ENCODE results near the gene REG1B.

REG1B gene

GRCh38 chr2:79125721-79125985, 37.9 kb upstream of the REG1B start:
- TF ChIP-seq SIN3A (IDR thresholded peaks at IDR 0.05; ENCODE audit: borderline replicate concordance, insufficient read depth, low read length) (no peak), POLR2AphosphoS5 (IDR thresholded peaks at IDR 0.05; ENCODE audit: low read depth, low read length) (no peak), TAF1 (IDR thresholded peaks at IDR 0.05; ENCODE audit: borderline replicate concordance, insufficient read depth, low read length) (no peak), FOXP2 (optimal IDR thresholded peaks at IDR 0.05; ENCODE audit: borderline replicate concordance, extremely low read depth, extremely low read length, insufficient read depth) (no peak)
- TF ChIP-seq, protein P1, sequence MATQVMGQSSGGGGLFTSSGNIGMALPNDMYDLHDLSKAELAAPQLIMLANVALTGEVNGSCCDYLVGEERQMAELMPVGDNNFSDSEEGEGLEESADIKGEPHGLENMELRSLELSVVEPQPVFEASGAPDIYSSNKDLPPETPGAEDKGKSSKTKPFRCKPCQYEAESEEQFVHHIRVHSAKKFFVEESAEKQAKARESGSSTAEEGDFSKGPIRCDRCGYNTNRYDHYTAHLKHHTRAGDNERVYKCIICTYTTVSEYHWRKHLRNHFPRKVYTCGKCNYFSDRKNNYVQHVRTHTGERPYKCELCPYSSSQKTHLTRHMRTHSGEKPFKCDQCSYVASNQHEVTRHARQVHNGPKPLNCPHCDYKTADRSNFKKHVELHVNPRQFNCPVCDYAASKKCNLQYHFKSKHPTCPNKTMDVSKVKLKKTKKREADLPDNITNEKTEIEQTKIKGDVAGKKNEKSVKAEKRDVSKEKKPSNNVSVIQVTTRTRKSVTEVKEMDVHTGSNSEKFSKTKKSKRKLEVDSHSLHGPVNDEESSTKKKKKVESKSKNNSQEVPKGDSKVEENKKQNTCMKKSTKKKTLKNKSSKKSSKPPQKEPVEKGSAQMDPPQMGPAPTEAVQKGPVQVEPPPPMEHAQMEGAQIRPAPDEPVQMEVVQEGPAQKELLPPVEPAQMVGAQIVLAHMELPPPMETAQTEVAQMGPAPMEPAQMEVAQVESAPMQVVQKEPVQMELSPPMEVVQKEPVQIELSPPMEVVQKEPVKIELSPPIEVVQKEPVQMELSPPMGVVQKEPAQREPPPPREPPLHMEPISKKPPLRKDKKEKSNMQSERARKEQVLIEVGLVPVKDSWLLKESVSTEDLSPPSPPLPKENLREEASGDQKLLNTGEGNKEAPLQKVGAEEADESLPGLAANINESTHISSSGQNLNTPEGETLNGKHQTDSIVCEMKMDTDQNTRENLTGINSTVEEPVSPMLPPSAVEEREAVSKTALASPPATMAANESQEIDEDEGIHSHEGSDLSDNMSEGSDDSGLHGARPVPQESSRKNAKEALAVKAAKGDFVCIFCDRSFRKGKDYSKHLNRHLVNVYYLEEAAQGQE (IDR thresholded peaks at IDR 0.05; ENCODE audit: insufficient read depth in 1 of 2, low read depth in 2 of 2, low read length in 2 of 2) = no peak

- no peak for TF ChIP-seq TAF1 (IDR thresholded peaks at IDR 0.05; ENCODE audit: borderline replicate concordance, insufficient read depth, low read length)
- TF ChIP-seq, protein P1 (IDR thresholded peaks at IDR 0.05; ENCODE audit: insufficient read depth in 1 of 2, low read depth in 2 of 2, low read length in 2 of 2) = no peak
- no peak for TF ChIP-seq POLR2AphosphoS5 (IDR thresholded peaks at IDR 0.05; ENCODE audit: low read depth, low read length)
- no peak for TF ChIP-seq FOXP2 (optimal IDR thresholded peaks at IDR 0.05; ENCODE audit: borderline replicate concordance, extremely low read depth, extremely low read length, insufficient read depth)
- TF ChIP-seq SIN3A (IDR thresholded peaks at IDR 0.05; ENCODE audit: borderline replicate concordance, insufficient read depth, low read length) = no peak
Measured at GRCh38 chr2:79124907-79125720, 37.3 kb upstream of the REG1B start.

DNA sequence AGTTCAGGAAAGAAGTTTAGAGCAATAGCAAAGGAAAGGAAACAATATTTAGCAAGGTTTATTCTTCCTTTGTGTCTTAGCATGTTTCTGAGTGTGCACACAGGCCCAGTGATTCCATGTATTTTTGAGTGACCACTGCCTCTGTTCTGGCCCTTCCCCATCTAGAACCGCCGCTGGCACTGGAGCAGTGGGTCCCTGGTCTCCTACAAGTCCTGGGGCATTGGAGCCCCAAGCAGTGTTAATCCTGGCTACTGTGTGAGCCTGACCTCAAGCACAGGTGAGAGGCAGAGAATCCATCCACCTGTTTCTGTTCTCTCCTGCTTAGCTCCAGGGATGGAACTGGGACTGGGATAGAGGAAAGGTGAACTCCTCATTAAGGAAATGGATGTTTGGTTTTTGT, 34.9 kb upstream of the REG1B start:
- TF ChIP-seq TAF1 (IDR thresholded peaks at IDR 0.05; ENCODE audit: borderline replicate concordance, insufficient read depth, low read length) = no peak
- TF ChIP-seq FOXP2 (optimal IDR thresholded peaks at IDR 0.05; ENCODE audit: borderline replicate concordance, extremely low read depth, extremely low read length, insufficient read depth) = no peak
- TF ChIP-seq, protein P1 (IDR thresholded peaks at IDR 0.05; ENCODE audit: insufficient read depth in 1 of 2, low read depth in 2 of 2, low read length in 2 of 2) = no peak
- no peak for TF ChIP-seq SIN3A (IDR thresholded peaks at IDR 0.05; ENCODE audit: borderline replicate concordance, insufficient read depth, low read length)
- TF ChIP-seq POLR2AphosphoS5 (IDR thresholded peaks at IDR 0.05; ENCODE audit: low read depth, low read length) = no peak

- TF ChIP-seq FOXP2 (optimal IDR thresholded peaks at IDR 0.05; ENCODE audit: borderline replicate concordance, extremely low read depth, extremely low read length, insufficient read depth) = no peak
- TF ChIP-seq SIN3A (IDR thresholded peaks at IDR 0.05; ENCODE audit: borderline replicate concordance, insufficient read depth, low read length) = no peak
- TF ChIP-seq POLR2AphosphoS5 (IDR thresholded peaks at IDR 0.05; ENCODE audit: low read depth, low read length) = no peak
- no peak for TF ChIP-seq TAF1 (IDR thresholded peaks at IDR 0.05; ENCODE audit: borderline replicate concordance, insufficient read depth, low read length)
- TF ChIP-seq, protein P1 (IDR thresholded peaks at IDR 0.05; ENCODE audit: insufficient read depth in 1 of 2, low read depth in 2 of 2, low read length in 2 of 2) = no peak
Measured at GRCh38 chr2:79120194-79120713, 32.5 kb upstream of the REG1B start, which contains the start of gene REG1A. Gene REG1A (plus strand): TSS chr2:79120488. CDS start chr2:79120862, 374 bp downstream.

Data from PFSK-1 (cell line).